Measurements from ENCODE around the gene SLC25A20.

SLC25A20 gene

GRCh38 chr3:48934333-48934991 is 35.8 kb upstream of the SLC25A20 start:
- no peak for TF ChIP-seq CTCF (IDR thresholded peaks at IDR 0.05; ENCODE audit: borderline replicate concordance, control extremely low read depth, extremely low read depth, insufficient read depth, missing control alignments)
- in situ Hi-C loops (cut with MboI; ENCODE audit: low sequenced_read_pairs, unreplicated experiment): no loop called here
- DNase-seq (ENCODE audit: low spot score): no peak

GRCh38 chr3:48931944-48932580 is 33.4 kb upstream of the SLC25A20 start:
- in situ Hi-C loops (cut with MboI; ENCODE audit: low sequenced_read_pairs, unreplicated experiment): no loop called here
- DNase-seq (ENCODE audit: low spot score): no peak
- TF ChIP-seq CTCF (IDR thresholded peaks at IDR 0.05; ENCODE audit: borderline replicate concordance, control extremely low read depth, extremely low read depth, insufficient read depth, missing control alignments): no peak

GRCh38 chr3:48930590-48930989 is 31.9 kb upstream of the SLC25A20 start:
- DNase-seq (ENCODE audit: low spot score): no peak

GRCh38 chr3:48929358-48930035 is 30.8 kb upstream of the SLC25A20 start:
- in situ Hi-C loops (cut with MboI; ENCODE audit: low sequenced_read_pairs, unreplicated experiment): no loop called here
- DNase-seq (ENCODE audit: low spot score): no peak
- TF ChIP-seq CTCF (IDR thresholded peaks at IDR 0.05; ENCODE audit: borderline replicate concordance, control extremely low read depth, extremely low read depth, insufficient read depth, missing control alignments): no peak

More at GRCh38 chr3:48930590-48930989, 31.9 kb upstream of the SLC25A20 start:
- in situ Hi-C loops (cut with MboI; ENCODE audit: low sequenced_read_pairs, unreplicated experiment): no loop called here
- no peak for TF ChIP-seq CTCF (IDR thresholded peaks at IDR 0.05; ENCODE audit: borderline replicate concordance, control extremely low read depth, extremely low read depth, insufficient read depth, missing control alignments)

GRCh38 chr3:48928679-48929078 is 30.0 kb upstream of the SLC25A20 start:
- TF ChIP-seq CTCF (IDR thresholded peaks at IDR 0.05; ENCODE audit: borderline replicate concordance, control extremely low read depth, extremely low read depth, insufficient read depth, missing control alignments): no peak
- in situ Hi-C loops (cut with MboI; ENCODE audit: low sequenced_read_pairs, unreplicated experiment): no loop called here

GRCh38 chr3:48927928-48928327 is 29.2 kb upstream of the SLC25A20 start:
- no peak for TF ChIP-seq CTCF (IDR thresholded peaks at IDR 0.05; ENCODE audit: borderline replicate concordance, control extremely low read depth, extremely low read depth, insufficient read depth, missing control alignments)
- in situ Hi-C loops (cut with MboI; ENCODE audit: low sequenced_read_pairs, unreplicated experiment): no loop called here
- DNase-seq (ENCODE audit: low spot score): no peak

More at GRCh38 chr3:48928679-48929078, 30.0 kb upstream of the SLC25A20 start:
- no peak for DNase-seq (ENCODE audit: low spot score)
